Effector CD8-positive, alpha-beta T cell (primary cell): ENCODE measurements around the gene RBFOX1.

ENCODE experiments used
- DNase-seq: peaks from one replicate; lab custom pipeline; 2025; lab: John Stamatoyannopoulos, UW

Gene RBFOX1

GRCh38 chr16:7688811-7689210 lies 356.2 kb downstream of the RBFOX1 start:
- DNase-seq = no peak

GRCh38 chr16:7689234-7689633 lies 356.6 kb downstream of the RBFOX1 start:
- DNase-seq = no peak

GRCh38 chr16:7691533-7691932 lies 358.9 kb downstream of the RBFOX1 start:
- no peak for DNase-seq

- DNase-seq = no peak
These were observed 371.0 kb downstream of the RBFOX1 start for GRCh38 chr16:7703672-7704071.

GRCh38 chr16:7705885-7706284 lies 373.2 kb downstream of the RBFOX1 start:
- no peak for DNase-seq

GRCh38 chr16:7709186-7709585 lies 376.5 kb downstream of the RBFOX1 start:
- no peak for DNase-seq

- no peak for DNase-seq
These were observed 380.6 kb downstream of the RBFOX1 start for GRCh38 chr16:7713244-7713643.

GRCh38 chr16:7714775-7715174 lies 382.1 kb downstream of the RBFOX1 start:
- no peak for DNase-seq

- DNase-seq = no peak
These were observed 384.3 kb downstream of the RBFOX1 start for GRCh38 chr16:7716660-7717550.

GRCh38 chr16:7722761-7723160 lies 390.1 kb downstream of the RBFOX1 start:
- DNase-seq = no peak

- DNase-seq = no peak
These were observed 398.5 kb downstream of the RBFOX1 start for GRCh38 chr16:7731141-7731540.

- no peak for DNase-seq
These were observed 403.6 kb downstream of the RBFOX1 start for GRCh38 chr16:7736138-7736665.

GRCh38 chr16:7742626-7743025 lies 410.0 kb downstream of the RBFOX1 start:
- no peak for DNase-seq

- DNase-seq = no peak
These were observed 412.1 kb downstream of the RBFOX1 start for GRCh38 chr16:7744546-7745264.

GRCh38 chr16:7745276-7745675 lies 412.6 kb downstream of the RBFOX1 start:
- DNase-seq = no peak

GRCh38 chr16:7746941-7747340 lies 414.3 kb downstream of the RBFOX1 start:
- no peak for DNase-seq

GRCh38 chr16:7748522-7748921 lies 415.9 kb downstream of the RBFOX1 start:
- no peak for DNase-seq

- no peak for DNase-seq
These were observed 422.8 kb downstream of the RBFOX1 start for GRCh38 chr16:7755347-7755882.
